NCI-H345 treated with DMSO at 0.1 percent for 48 hours (cell line): ENCODE results near the gene SPATA31A7.
"Not testable (repeated sequence)": the region's sequence is repeated elsewhere in the genome, so short reads cannot be mapped to it uniquely, and the experiment has no call there.

Experiments used
- DNase-seq: peaks from one replicate; lab custom pipeline; 2025; ENCODE audit not compliant: unreplicated experiment; lab: John Stamatoyannopoulos, UW

The SPATA31A7 gene

GRCh38 chr9:61189736-61190135 is at the start of gene SPATA31A7:
TSS of gene SPATA31A7 (plus strand) at chr9:61190036. CDS start at chr9:61190065, 29 bp downstream.
- DNase-seq = not testable (repeated sequence)

GRCh38 chr9:61226438-61226837 is 36.6 kb downstream of the SPATA31A7 start:
- DNase-seq = not testable (repeated sequence)
